MG63 (cell line): ENCODE data around the gene APOD. TPM values are rescaled to one million over a fixed set of nuclear protein-coding genes. Genes with fewer than 3 reads are reported as not detected.
"Not testable (repeated sequence)": the region's sequence is repeated elsewhere in the genome, so short reads cannot be mapped to it uniquely, and the experiment has no call there.

Experiments used
- DNase-seq: peaks from one replicate; pipeline ENCODE4 v3.0.0-alpha.2; 2020
- H3K27me3 ChIP-seq: fragments of 250-450 bp; sonication (Bioruptor Pico); 2 replicates; pipeline ENCODE4 v1.5.1; 2020; ENCODE audit warnings: mild to moderate bottlenecking, moderate library complexity
- H3K36me3 ChIP-seq: fragments of 250-450 bp; sonication (Bioruptor Pico); 2 replicates; pipeline ENCODE4 v1.5.1; 2020; ENCODE audit warnings: mild to moderate bottlenecking, moderate library complexity
- H3K4me3 ChIP-seq: fragments of 250-450 bp; sonication (Bioruptor Pico); 2 replicates; pipeline ENCODE4 v1.5.1; 2020; ENCODE audit warnings: mild to moderate bottlenecking, moderate library complexity
- H3K9me3 ChIP-seq: fragments of 250-450 bp; sonication (Bioruptor Pico); 2 replicates; pipeline ENCODE4 v1.5.1; 2020; ENCODE audit warnings: mild to moderate bottlenecking, moderate library complexity
- total RNA-seq: library from RNA; depleted of rRNA; stranded (reverse); fragments of >200 nt; shearing (Covaris generic); gene quantifications from 2 replicates; pipeline ENCODE4 v1.2.3, GENCODE V29; 2014; ENCODE audit warnings: low replicate concordance; rRNA removed

APOD gene
- total RNA-seq = not detected in 2 replicates

- Histone ChIP-seq H3K4me3 (no peak within 1 kb of the TSS), H3K9me3 (no peaks in the 10 kb centered on the region), H3K27me3 (peaks cover 2% of the 10 kb centered on the region), H3K36me3 (no peaks in the 10 kb centered on the region)
- peak; percentile 22 for DNase-seq
Observed at GRCh38 chr3:195583831-195584542, at the start of gene APOD. TSS of gene APOD (minus strand) at chr3:195583940. CDS start at chr3:195579461, 4,479 bp downstream.

- not testable (repeated sequence) for H3K36me3 ChIP-seq, H3K27me3 ChIP-seq, H3K9me3 ChIP-seq, H3K4me3 ChIP-seq, DNase-seq
Observed at GRCh38 chr3:195633351-195633750, 49.6 kb upstream of the APOD start.

GRCh38 chr3:195632501-195633185, 48.9 kb upstream of the APOD start:
- not testable (repeated sequence) for DNase-seq, H3K27me3 ChIP-seq, H3K4me3 ChIP-seq, H3K36me3 ChIP-seq, H3K9me3 ChIP-seq

GRCh38 chr3:195632046-195632445, 48.3 kb upstream of the APOD start:
- H3K9me3 ChIP-seq, H3K36me3 ChIP-seq, DNase-seq, H3K4me3 ChIP-seq, H3K27me3 ChIP-seq: not testable (repeated sequence)

GRCh38 chr3:195630938-195631495, 47.3 kb upstream of the APOD start:
- DNase-seq, H3K9me3 ChIP-seq, H3K36me3 ChIP-seq, H3K4me3 ChIP-seq, H3K27me3 ChIP-seq: not testable (repeated sequence)

GRCh38 chr3:195630086-195630917, 46.6 kb upstream of the APOD start:
- not testable (repeated sequence) for H3K9me3 ChIP-seq, DNase-seq, H3K27me3 ChIP-seq, H3K36me3 ChIP-seq, H3K4me3 ChIP-seq

- H3K36me3 ChIP-seq, DNase-seq, H3K4me3 ChIP-seq, H3K9me3 ChIP-seq, H3K27me3 ChIP-seq: not testable (repeated sequence)
Observed at GRCh38 chr3:195629682-195630081, 45.9 kb upstream of the APOD start.

- not testable (repeated sequence) for H3K4me3 ChIP-seq, H3K9me3 ChIP-seq, H3K27me3 ChIP-seq, DNase-seq, H3K36me3 ChIP-seq
Observed at GRCh38 chr3:195628386-195628920, 44.7 kb upstream of the APOD start.

- H3K9me3 ChIP-seq, DNase-seq, H3K36me3 ChIP-seq, H3K4me3 ChIP-seq, H3K27me3 ChIP-seq: not testable (repeated sequence)
Observed at GRCh38 chr3:195627515-195628385, 44.0 kb upstream of the APOD start.

GRCh38 chr3:195624603-195625560, 41.1 kb upstream of the APOD start:
- H3K9me3 ChIP-seq, DNase-seq, H3K27me3 ChIP-seq, H3K36me3 ChIP-seq: not testable (repeated sequence)
- peak overlapping the region; percentile 22; the same call in 1 of the 2 replicates for H3K4me3 ChIP-seq

GRCh38 chr3:195624171-195624570, 40.4 kb upstream of the APOD start:
- not testable (repeated sequence) for DNase-seq, H3K9me3 ChIP-seq, H3K36me3 ChIP-seq, H3K4me3 ChIP-seq, H3K27me3 ChIP-seq

- not testable (repeated sequence) for H3K27me3 ChIP-seq, H3K36me3 ChIP-seq, H3K9me3 ChIP-seq, H3K4me3 ChIP-seq, DNase-seq
Observed at GRCh38 chr3:195623217-195623965, 39.7 kb upstream of the APOD start.

GRCh38 chr3:195622523-195623170, 38.9 kb upstream of the APOD start:
- DNase-seq, H3K36me3 ChIP-seq, H3K9me3 ChIP-seq, H3K27me3 ChIP-seq, H3K4me3 ChIP-seq: not testable (repeated sequence)

- H3K9me3 ChIP-seq, H3K36me3 ChIP-seq, H3K27me3 ChIP-seq, H3K4me3 ChIP-seq, DNase-seq: not testable (repeated sequence)
Observed at GRCh38 chr3:195622012-195622411, 38.3 kb upstream of the APOD start.
